Parathyroid adenoma (tissue), 2 donors: ENCODE measurements around the gene DLGAP1.
"Not testable (repeated sequence)": the region's sequence is repeated elsewhere in the genome, so short reads cannot be mapped to it uniquely, and the experiment has no call there.

Experiments used
- H2AFZ ChIP-seq: fragments of 300-600 bp; sonication (generic); one replicate; pipeline ENCODE4 v1.7.0; 2017; ENCODE audit warnings: antibody characterized with exemption, mild to moderate bottlenecking
- H3K27ac ChIP-seq: fragments of 300-600 bp; sonication (generic); one replicate; pipeline ENCODE4 v1.7.0; 2017
- H3K27me3 ChIP-seq: fragments of 300-600 bp; sonication (generic); one replicate; pipeline ENCODE4 v1.7.0; 2017; ENCODE audit warnings: low read length; ENCODE audit not compliant: control insufficient read depth, insufficient read depth
- H3K36me3 ChIP-seq: fragments of 300-600 bp; sonication (generic); one replicate; pipeline ENCODE4 v1.7.0; 2017; ENCODE audit warnings: low read length; ENCODE audit not compliant: control insufficient read depth, insufficient read depth
- H3K4me1 ChIP-seq: fragments of 300-600 bp; sonication (generic); one replicate; pipeline ENCODE4 v1.7.0; 2017; ENCODE audit warnings: control low read depth
- H3K4me2 ChIP-seq: fragments of 300-600 bp; sonication (generic); one replicate; pipeline ENCODE4 v1.7.0; 2017; ENCODE audit warnings: low read length
- H3K4me3 ChIP-seq: fragments of 300-600 bp; sonication (generic); one replicate; pipeline ENCODE4 v1.7.0; 2017; ENCODE audit warnings: low read depth, low read length
- H3K79me2 ChIP-seq: fragments of 300-600 bp; sonication (generic); one replicate; pipeline ENCODE4 v1.7.0; 2017; ENCODE audit warnings: control low read depth
- H3K9ac ChIP-seq: fragments of 300-600 bp; sonication (generic); one replicate; pipeline ENCODE4 v1.7.0; 2017; ENCODE audit warnings: mild to moderate bottlenecking
- H3K9me3 ChIP-seq: fragments of 300-600 bp; sonication (generic); one replicate; pipeline ENCODE4 v1.7.0; 2017; ENCODE audit warnings: low read length; ENCODE audit not compliant: control insufficient read depth
- CTCF ChIP-seq: fragments of 300-600 bp; sonication (generic); IDR thresholded peaks from one replicate; pipeline ENCODE4 v1.7.0; 2017; ENCODE audit warnings: antibody characterized with exemption, mild to moderate bottlenecking
- donor health status: primary hyperparathyroidism.

Gene DLGAP1

GRCh38 chr18:4335386-4335785 lies 119.7 kb downstream of the DLGAP1 start:
- no peaks in the 10 kb centered on the region for H3K79me2 ChIP-seq
- no peak overlapping the region for H2AFZ ChIP-seq
- H3K9me3 ChIP-seq: no peaks in the 10 kb centered on the region
- H3K4me2 ChIP-seq: no peak overlapping the region
- no peak overlapping the region for H3K9ac ChIP-seq
- no peak for TF ChIP-seq CTCF
- H3K36me3 ChIP-seq: no peaks in the 10 kb centered on the region
- H3K4me1 ChIP-seq: no peaks in the 10 kb centered on the region
- H3K4me3 ChIP-seq: no peak overlapping the region
- no peaks in the 10 kb centered on the region for H3K27me3 ChIP-seq
- H3K27ac ChIP-seq: no peak overlapping the region

GRCh38 chr18:4333043-4333442 lies 122.1 kb downstream of the DLGAP1 start:
- Histone ChIP-seq H3K27me3 (no peaks in the 10 kb centered on the region), H3K9ac (no peak overlapping the region), H3K79me2 (no peaks in the 10 kb centered on the region), H3K9me3 (no peaks in the 10 kb centered on the region), H3K4me2 (no peak overlapping the region), H3K36me3 (no peaks in the 10 kb centered on the region), H3K4me3 (no peak overlapping the region), H3K27ac (no peak overlapping the region), H3K4me1 (no peaks in the 10 kb centered on the region), H2AFZ (no peak overlapping the region)
- TF ChIP-seq CTCF: no peak

- no peak overlapping the region for H3K27ac ChIP-seq
- no peak for TF ChIP-seq CTCF
- H3K9ac ChIP-seq: no peak overlapping the region
These were observed 135.1 kb downstream of the DLGAP1 start for GRCh38 chr18:4319738-4320677.

GRCh38 chr18:4318311-4318710 lies 136.8 kb downstream of the DLGAP1 start:
- Histone ChIP-seq H3K4me1 (no peaks in the 10 kb centered on the region), H3K79me2 (no peaks in the 10 kb centered on the region), H3K27me3 (no peaks in the 10 kb centered on the region), H3K27ac (no peak overlapping the region), H3K4me3 (no peak overlapping the region), H3K4me2 (no peak overlapping the region), H3K9ac (no peak overlapping the region), H3K36me3 (no peaks in the 10 kb centered on the region), H2AFZ (no peak overlapping the region), H3K9me3 (no peaks in the 10 kb centered on the region)
- no peak for TF ChIP-seq CTCF

More at GRCh38 chr18:4319738-4320677, 135.1 kb downstream of the DLGAP1 start:
- no peak overlapping the region for H3K4me2 ChIP-seq
- H2AFZ ChIP-seq: no peak overlapping the region
- no peaks in the 10 kb centered on the region for H3K4me1 ChIP-seq
- no peaks in the 10 kb centered on the region for H3K9me3 ChIP-seq
- H3K79me2 ChIP-seq: no peaks in the 10 kb centered on the region
- H3K36me3 ChIP-seq: no peaks in the 10 kb centered on the region
- H3K27me3 ChIP-seq: no peaks in the 10 kb centered on the region
- H3K4me3 ChIP-seq: no peak overlapping the region

- H3K4me3 ChIP-seq, H3K27ac ChIP-seq, H3K9ac ChIP-seq, H3K4me2 ChIP-seq, H3K79me2 ChIP-seq, H3K27me3 ChIP-seq, H3K4me1 ChIP-seq, H2AFZ ChIP-seq, H3K9me3 ChIP-seq, H3K36me3 ChIP-seq: not testable (repeated sequence)
These were observed 143.2 kb downstream of the DLGAP1 start for GRCh38 chr18:4311945-4312344.
